IPS-18c (cell line): ENCODE results near the gene CD68.

Source experiments
- H3K4me3 ChIP-seq: 2 replicates; pipeline ENCODE4 v1.7.0; 2013; ENCODE audit warnings: low read depth, mild to moderate bottlenecking, low read length, moderate library complexity; ENCODE audit not compliant: insufficient read depth
- H3K9me3 ChIP-seq: one replicate; pipeline ENCODE4 v1.6.1; 2013; ENCODE audit warnings: mild to moderate bottlenecking, low read length, moderate library complexity; ENCODE audit not compliant: control insufficient read depth, insufficient read depth

CD68 gene, protein sequence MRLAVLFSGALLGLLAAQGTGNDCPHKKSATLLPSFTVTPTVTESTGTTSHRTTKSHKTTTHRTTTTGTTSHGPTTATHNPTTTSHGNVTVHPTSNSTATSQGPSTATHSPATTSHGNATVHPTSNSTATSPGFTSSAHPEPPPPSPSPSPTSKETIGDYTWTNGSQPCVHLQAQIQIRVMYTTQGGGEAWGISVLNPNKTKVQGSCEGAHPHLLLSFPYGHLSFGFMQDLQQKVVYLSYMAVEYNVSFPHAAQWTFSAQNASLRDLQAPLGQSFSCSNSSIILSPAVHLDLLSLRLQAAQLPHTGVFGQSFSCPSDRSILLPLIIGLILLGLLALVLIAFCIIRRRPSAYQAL

DNA sequence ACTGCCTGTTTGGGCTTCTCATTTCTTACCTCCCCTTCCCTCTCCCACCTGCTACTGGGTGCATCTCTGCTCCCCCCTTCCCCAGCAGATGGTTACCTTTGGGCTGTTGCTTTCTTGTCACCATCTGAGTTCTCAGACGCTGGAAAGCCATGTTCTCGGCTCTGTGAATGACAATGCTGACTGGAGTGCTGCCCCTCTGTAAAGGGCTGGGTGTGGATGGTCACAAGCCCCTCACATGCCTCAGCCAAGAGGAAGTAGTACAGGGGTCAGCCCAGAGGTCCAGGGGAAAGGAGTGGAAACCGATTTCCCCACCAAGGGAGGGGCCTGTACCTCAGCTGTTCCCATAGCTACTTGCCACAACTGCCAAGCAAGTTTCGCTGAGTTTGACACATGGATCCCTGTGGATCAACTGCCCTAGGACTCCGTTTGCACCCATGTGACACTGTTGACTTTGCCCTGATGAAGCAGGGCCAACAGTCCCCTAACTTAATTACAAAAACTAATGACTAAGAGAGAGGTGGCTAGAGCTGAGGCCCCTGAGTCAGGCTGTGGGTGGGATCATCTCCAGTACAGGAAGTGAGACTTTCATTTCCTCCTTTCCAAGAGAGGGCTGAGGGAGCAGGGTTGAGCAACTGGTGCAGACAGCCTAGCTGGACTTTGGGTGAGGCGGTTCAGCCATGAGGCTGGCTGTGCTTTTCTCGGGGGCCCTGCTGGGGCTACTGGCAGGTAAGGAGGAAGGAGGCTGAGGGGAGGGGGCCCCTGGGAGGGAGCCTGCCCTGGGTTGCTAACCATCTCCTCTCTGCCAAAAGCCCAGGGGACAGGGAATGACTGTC lies at the start of gene CD68:
CD68 (plus strand) TSS at position 638 of the 833 bp plus-strand sequence; CDS start at position 678, 40 bp downstream.
- Histone ChIP-seq H3K9me3 (no peaks in the 10 kb centered on the region), H3K4me3 (no peak within 1 kb of the TSS)

DNA sequence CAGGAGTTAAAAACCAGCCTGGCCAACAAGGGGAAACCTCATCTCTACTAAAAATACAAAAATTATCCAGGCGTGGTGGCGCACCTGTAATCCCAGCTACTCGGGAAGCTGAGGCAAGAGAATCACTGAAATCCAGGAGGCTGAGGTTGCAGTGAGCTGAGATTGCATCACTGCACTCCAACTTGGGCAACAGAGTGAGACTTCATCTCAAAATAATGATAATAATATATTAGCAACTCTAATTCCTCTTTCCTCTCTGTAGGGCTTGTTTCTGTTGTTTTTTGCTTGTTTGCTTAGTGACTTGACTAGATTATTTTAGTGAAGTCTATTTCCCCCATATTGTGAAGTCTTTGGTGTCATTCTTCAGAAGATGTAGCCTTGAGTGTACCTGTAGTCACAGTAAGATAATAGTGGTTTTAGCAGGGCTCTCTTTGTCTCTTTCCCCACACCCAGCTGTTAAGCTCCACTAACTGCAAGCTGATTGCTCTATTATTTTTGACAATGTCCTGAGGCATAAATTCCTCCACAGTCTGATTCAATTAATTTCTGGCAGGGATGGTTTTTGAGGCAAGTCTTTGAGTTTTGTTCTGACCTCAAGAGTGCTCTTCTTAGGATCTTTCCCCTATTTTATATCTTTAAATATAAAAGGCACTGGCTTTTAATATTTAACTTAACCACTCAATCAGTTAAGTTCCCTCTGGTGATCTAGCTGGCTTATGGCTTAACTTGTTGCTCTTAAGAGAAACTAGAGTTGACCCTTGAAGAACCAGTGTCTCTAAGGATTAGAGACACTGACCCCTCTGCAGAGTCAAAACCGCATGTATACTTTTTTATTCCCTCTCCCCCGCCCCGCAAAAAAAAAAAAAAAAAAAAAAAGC lies 49.2 kb upstream of the CD68 start:
- no peak overlapping the region for H3K4me3 ChIP-seq

GRCh38 chr17:7538050-7538449 lies 41.4 kb upstream of the CD68 start:
- H3K4me3 ChIP-seq: no peak overlapping the region
- no peaks in the 10 kb centered on the region for H3K9me3 ChIP-seq

More for the DNA sequence above, 49.2 kb upstream of the CD68 start:
- peaks cover 2% of the 10 kb centered on the region for H3K9me3 ChIP-seq

- H3K4me3 ChIP-seq: no peak overlapping the region
- no peaks in the 10 kb centered on the region for H3K9me3 ChIP-seq
Observed at GRCh38 chr17:7538891-7539545, 40.4 kb upstream of the CD68 start.

GRCh38 chr17:7541074-7541621 lies 38.3 kb upstream of the CD68 start:
- H3K9me3 ChIP-seq: no peaks in the 10 kb centered on the region
- no peak overlapping the region for H3K4me3 ChIP-seq

DNA sequence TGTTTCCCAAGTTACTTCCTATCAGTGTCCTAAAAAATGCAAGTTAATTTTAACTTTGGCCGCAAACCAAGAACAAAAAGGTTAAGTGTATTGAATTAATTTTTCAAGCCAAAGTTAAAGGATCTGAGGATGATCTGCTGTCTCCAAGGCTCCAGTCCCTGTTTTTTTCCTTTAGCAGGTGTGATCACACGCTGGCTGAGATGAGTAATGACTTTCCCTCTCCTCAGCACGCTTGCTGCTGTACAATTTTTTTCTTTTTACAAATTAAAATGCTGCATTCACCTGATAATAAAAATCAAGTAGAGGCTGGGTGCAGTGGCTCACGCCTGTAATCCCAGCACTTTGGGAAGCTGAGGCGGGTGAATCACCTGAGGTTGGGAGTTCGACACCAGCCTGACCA lies 34.5 kb upstream of the CD68 start:
- H3K4me3 ChIP-seq: no peak overlapping the region
- no peaks in the 10 kb centered on the region for H3K9me3 ChIP-seq

DNA sequence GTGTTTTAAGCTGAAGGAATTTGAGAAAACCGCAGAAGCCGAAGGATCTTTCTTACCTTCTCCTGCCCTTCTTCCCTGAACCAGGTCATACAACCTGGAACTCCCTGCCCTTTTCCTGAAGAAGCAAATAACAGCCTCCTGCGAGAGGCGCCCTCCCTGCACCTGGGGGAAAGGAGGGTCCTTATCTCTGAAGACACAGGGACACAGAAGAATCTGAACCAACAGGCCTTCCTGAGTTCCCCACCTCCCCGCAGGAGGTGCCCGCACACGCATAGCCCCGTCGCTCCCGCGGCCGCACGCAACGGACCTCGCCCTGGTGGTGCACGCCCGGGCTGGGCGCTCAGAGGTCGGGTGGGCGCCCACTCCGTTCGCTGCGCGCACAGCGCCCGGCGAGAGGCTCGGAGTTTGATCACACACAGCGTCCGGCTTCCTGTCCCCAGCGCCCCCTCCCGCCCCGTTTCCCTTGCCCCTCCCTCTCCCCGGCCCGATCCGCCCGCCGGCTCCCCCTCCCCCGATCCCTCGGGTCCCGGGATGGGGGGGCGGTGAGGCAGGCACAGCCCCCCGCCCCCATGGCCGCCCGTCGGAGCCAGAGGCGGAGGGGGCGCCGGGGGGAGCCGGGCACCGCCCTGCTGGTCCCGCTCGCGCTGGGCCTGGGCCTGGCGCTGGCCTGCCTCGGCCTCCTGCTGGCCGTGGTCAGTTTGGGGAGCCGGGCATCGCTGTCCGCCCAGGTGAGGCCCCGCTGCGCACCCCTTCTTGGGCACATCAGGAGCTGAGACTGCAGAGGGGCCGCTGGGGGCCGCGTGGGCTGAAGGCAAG lies 30.6 kb upstream of the CD68 start, which contains the start of gene TNFSF12:
TNFSF12 (plus strand) TSS at position 474 of the 816 bp plus-strand sequence; CDS start at position 570, 96 bp downstream.
- peak within 1 kb of the TSS; percentile 53 for H3K4me3 ChIP-seq
- no peaks in the 10 kb centered on the region for H3K9me3 ChIP-seq

DNA sequence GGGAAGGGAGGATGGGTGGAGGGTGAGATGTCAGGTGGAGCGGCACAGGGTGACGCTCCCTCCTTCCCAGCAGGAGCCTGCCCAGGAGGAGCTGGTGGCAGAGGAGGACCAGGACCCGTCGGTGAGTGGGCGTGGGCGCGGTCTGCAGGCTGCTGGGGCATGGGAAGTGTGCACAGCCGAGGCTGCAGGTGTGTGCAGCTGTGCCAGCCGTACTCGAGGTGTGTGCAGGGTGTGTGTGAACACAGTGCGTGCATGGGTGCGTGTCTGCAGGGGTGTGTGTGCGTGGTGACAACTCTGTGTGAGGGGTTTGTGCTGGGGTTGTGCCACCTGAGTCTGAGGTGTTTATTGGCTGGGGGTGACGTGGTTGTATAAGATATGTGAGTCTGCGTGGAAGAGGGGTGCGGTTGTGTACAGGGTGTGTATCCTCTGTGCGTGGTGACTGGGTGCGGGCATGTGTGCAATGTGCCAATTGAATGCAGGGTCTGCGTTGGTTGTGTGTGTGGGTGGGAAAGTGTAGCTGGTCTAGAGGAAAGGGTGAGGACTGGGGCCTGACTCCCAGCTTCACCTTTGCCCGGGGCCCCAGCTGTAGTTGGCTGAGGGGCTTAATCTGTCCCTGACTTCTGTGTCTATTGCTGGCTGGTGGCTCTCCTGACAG lies 29.9 kb upstream of the CD68 start:
- Histone ChIP-seq H3K4me3 (peak overlapping the region; percentile 53), H3K9me3 (no peaks in the 10 kb centered on the region)

- no peak overlapping the region for H3K4me3 ChIP-seq
Observed at GRCh38 chr17:7550344-7550743, 29.1 kb upstream of the CD68 start.

DNA sequence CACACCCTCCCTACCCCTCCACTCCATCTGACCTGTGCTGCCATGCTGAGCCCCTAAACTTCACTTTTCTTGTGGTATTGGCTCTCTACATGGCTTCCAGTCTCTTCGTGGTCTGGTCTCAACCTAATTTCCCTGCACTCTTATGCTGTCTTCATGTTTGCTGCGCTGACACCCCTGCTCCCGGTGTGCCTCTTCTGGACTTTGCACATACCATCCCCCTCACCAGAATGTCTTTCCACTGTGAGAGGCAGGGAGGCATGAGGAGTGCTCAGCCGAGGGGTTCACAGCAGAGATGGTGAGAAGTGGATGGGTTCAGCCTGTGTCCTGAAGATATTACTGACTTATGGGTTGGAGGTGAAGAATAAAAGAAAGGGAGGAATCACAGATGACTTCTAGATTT lies 28.0 kb upstream of the CD68 start:
- no peak overlapping the region for H3K4me3 ChIP-seq

More at GRCh38 chr17:7550344-7550743, 29.1 kb upstream of the CD68 start:
- no peaks in the 10 kb centered on the region for H3K9me3 ChIP-seq

DNA sequence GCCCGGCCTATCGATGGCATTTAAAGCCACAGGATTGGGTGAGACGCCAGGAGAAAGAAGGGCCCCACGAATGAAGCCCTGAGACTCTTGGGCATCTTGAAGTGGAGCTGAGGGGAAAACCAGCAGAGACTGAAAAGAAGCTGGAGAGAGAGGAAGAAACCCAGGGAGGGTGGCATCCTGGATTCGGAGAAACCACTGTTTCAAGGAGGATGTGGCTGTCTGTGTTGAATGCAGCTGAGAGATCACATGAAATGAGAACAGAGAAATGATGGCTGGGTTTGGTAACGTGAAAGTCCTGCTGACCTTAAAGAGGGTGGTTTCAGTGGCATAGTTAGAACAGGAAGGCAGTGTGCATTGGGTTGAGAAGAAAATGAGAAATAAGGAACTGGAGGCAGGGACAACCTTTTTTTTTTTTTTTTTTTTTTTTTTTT lies 26.8 kb upstream of the CD68 start:
- Histone ChIP-seq H3K9me3 (no peaks in the 10 kb centered on the region), H3K4me3 (no peak overlapping the region)

More for the DNA sequence above, 28.0 kb upstream of the CD68 start:
- no peaks in the 10 kb centered on the region for H3K9me3 ChIP-seq

DNA sequence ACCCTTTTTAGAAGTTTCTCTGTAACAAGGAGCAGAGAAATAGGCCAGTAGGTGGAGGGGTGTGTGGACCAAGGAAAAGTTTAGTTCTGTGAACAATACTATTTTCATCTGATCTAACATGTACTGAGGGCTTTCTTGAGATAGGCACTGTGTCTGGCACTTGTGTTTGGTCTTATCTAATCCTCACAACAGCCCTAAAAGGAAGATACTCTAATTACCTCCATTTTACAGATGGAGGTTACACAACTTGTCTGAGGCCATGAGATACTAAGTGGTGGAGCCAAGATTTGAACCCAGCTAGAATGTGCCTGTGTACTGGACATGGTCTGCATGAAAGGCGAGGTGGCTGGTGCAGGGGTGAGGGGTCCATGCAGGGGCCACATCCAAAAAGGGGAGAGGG lies 26.1 kb upstream of the CD68 start:
- Histone ChIP-seq H3K4me3 (no peak overlapping the region), H3K9me3 (no peaks in the 10 kb centered on the region)

GRCh38 chr17:7555320-7555948 lies 24.0 kb upstream of the CD68 start:
- Histone ChIP-seq H3K9me3 (no peaks in the 10 kb centered on the region), H3K4me3 (no peak overlapping the region)

GRCh38 chr17:7556627-7557026 lies 22.8 kb upstream of the CD68 start:
- no peaks in the 10 kb centered on the region for H3K9me3 ChIP-seq
- H3K4me3 ChIP-seq: no peak overlapping the region
